GM18507 (cell line): ENCODE results near the gene ACSS1.

ENCODE experiments used
- DNase-seq: peaks from one replicate; pipeline ENCODE4 v3.0.0; 2011; ENCODE audit warnings: low read depth; ENCODE audit not compliant: insufficient read length; ENCODE audit errors: extremely low spot score
- FAIRE-seq: peaks from 2 replicates; lab custom pipeline; 2011; peaks lifted over from hg19 to GRCh38; lab: Jason Lieb, UNC

Gene ACSS1

DNA sequence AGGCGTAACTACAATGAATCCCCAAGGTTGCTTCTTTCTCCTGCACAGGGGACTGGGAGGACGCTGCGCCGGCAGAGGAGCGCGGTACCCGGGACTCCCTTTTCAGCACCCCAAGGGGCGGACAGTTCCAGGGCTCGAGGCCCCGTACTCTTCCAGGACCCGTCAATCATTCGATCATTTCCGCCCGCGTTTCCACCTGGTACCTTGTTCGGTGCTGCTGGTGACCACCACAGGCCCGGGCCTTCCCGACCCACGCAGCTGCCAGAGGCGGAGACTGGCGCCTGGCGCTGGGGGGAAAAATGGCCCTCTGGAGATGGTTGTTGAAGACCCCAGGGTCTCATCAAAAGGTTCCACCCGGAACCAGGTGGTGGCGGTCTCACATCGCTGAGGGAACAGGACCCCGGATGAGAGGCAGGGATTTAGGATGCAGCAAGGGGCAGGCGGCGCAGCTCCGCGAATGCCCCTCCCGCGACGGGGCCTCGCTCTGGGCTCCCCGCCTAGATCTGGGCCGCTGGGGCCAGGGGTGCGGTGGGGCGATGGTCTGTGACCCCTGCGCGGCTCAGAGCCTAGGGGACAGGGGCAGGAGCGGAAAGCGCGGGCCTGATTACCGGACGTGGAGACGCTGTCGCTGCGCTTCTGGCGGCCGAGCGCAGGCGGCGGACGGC lies 23.3 kb upstream of the ACSS1 start:
- FAIRE-seq (no peak), DNase-seq (no peak)

DNA sequence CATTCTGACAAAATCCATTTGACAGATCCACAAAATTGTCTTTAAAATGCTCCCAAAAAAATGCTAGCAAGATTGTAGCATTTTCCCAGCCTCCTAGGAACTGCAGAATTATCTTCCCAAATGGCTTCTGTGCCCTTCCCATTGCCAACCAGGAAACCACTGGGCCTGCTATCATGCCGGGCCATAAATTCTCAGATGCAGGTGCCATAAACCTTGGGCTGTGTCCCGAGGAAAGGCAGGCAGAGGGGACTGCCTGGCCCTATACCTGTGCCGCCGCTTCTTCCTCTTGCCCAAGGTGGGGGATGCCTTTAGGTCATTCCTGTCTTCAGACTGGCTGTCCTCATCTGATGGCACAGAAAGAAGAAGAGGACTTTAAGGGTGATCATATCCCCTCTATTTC lies 21.2 kb upstream of the ACSS1 start:
- FAIRE-seq, result no peak
- DNase-seq, result no peak

DNA sequence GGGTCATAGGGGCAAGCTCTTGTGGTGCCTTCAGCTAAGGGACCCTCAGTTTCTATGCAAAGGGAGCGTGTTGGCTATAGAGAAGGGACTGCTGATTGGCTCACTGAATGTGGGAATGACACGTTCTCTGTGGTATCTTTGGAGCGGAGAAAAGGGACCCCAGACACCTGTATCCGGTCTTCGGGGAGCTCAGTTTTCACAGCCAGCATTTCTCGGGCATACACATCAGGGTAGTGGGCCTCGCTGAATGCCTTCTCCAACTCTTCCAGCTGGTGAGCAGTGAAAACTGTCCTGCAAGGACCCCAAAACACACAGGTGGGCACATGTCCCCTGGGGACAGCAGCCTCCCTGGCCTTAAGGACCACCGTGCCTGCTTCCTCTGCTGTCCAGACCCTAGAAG lies 20.7 kb upstream of the ACSS1 start:
- no peak for FAIRE-seq

DNA sequence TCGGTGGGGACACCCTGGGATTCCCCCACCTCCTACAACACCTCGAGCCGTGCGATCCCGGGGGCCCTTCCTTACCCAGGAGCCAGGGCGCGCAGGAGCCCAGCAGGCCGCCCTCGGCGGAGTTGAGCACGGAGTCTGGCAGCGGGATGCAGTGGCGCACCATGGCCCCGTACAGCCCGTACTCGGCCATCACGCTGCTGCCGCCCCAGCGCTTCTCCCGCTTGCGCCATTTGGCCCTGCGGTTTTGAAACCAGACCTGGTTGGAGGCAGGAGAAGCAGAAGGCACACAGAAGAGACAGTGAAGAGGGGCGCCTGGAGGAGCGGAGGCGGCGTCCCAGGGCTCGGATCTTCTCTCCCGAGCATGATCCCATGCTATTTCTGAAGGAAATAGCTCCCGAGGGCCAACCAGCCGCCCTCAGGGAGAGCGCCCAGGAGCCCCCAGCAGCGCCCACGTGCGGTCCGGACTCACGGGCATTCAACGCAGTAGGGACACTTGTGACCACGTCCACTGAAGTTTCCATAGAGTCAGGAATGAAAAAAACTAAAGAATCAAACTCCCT lies 19.8 kb upstream of the ACSS1 start:
- no peak for FAIRE-seq
- no peak for DNase-seq

More for the DNA sequence above, 20.7 kb upstream of the ACSS1 start:
- DNase-seq, result no peak

DNA sequence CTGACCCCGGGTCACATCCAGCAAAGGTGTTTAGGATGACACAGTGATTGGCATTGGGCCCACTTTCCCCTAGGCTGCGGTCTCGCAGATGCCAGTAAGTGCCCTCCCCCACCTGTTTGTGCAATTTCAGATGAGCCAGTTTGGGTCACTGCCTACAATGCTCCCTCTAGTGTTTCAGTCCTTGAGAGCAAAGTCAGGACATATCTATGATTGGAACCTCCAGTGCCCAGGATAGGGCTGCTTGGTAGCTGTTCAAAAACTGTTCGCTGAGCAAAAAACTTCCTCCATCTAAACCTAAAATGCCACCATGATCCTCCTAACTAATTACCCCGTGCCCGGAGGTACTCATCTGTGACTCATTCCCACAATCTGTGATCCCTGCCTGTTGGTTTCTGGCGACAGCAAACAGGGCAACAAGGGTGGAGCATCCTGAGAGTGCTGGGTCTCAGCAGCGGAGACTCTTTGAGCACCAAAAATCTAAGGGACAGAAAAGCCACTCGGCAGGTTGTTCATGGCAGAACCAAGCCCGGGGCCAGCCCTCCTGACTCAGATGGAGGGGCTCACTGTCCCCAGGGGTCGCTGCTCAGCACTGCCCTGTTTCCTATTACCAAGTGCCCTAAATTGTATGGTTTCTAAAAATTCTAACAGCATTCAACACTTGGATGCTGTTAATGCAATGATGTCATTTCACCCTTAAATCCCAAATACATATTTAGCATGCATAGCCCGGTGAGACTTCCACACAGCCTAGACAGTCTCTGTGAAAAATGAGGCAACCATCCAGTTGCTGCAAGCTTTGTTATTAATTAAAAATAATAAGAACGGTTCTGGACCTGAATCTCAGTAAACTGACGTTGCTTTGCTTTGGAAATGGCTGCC lies 19.0 kb upstream of the ACSS1 start:
- DNase-seq (no peak), FAIRE-seq (no peak)

DNA sequence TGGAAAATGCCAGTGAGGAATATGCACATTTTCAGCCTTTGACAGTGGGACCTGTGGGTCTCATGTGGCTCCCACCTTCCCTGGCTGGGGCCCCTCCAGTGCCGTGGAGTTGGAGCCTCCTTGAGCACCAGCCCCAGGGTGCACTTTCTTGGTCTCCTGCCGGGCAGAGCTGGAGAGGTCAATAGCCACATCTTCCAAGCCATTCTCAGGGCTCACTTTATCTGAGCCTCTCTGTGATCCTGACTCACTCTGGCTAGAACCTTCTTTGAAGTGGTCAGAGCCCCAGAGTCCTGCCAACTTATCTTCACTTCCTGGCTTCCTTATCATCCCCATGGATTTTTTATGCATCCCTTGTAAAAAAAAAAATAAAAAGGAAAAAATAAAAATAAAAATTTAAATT lies 18.3 kb upstream of the ACSS1 start:
- FAIRE-seq (no peak), DNase-seq (no peak)

DNA sequence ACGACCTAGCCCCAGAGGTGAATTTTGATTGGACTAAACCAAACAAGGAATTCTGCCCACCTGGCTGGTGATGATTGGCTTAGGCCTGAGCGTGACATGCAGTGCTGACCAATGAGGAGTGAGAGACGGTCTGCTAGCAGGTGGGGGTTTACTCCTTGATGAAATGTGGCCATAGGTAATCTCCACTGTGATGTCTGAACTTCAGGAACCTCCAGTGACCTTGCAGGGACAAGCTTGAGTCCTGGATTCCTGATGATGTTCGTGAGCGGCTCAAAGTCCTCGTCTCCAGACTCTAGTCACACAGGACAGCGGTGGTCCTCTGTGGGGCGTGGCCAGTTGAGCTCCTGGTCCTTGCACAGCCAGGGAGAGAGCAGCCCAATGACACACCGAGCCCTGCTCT lies 15.6 kb upstream of the ACSS1 start:
- DNase-seq, result no peak
- no peak for FAIRE-seq

DNA sequence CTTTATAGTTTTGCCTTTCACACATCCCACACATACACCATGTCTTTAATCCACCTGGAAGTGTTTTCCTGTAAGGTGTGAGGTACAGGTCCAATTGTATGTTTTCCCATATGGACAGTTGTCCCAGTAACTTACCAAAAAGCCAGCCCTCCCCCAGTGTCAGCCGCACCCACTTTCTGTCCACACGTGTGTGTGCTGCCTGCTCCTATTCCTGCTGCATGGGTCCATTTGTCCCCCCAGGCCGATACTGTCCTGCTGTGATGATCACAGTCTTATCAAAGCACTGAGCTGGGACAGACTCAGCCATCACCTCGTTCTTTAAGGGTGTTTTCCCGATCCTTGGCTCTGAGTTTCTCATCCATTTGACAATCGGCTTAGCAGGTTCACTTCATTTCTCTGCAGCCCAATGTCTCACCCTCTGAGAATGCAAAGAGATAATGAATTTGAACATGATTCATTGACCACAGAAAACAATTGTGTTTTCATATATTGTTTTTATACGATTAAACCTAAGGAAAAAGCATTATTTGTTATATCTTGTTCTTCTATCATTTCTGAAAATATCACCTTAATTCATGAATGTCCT lies 14.4 kb upstream of the ACSS1 start:
- FAIRE-seq (no peak), DNase-seq (no peak)

DNA sequence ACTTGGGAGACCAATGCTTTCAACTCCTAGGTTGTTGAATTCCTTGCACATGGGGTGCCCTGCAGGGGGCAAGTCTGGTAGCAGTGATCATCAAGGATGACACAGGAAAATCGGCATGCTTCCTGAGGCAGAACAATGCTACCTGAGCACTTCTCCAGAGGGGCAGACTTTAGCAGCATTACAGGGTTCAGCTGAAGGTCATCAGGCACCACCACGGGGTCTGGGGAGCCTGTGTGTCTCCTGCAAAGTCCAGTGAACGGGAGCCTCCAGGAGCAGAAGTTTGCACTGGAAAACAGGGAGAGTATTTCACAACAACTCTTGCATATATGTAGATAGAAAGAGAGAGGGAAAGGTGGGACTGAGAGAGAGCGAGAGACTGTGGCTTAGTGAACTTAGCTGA lies 13.8 kb upstream of the ACSS1 start:
- DNase-seq (no peak), FAIRE-seq (no peak)

DNA sequence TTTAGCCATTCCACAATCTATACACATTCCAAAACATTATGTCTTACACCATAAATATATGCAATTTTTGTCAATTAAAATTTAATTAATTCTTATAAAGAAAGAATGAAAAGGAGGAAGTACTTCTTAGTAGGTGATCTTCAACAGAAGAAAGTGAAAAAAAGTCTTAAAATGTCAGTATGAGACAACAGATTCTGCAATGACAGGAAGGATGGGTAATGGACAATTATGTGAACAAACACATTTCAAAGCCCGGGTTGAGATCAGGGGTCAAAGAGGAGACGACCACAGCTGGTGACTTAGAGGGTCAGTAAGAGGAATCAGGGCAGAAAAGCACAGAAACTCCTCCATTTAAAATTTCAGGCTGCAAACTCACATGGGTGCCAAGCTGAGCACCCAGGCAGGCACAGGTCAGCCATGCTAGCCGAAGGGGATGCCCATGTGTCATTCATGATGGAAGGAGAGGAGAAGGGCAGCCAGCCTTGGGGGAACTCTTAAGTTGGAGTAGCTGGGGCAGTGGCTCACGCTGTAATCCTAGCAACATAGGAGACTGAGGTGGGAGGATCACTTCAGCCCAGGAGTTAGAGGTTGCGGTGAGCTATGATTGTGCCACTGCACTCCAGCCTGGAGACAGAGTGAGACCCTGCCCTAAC lies 13.0 kb upstream of the ACSS1 start:
- no peak for DNase-seq
- no peak for FAIRE-seq

DNA sequence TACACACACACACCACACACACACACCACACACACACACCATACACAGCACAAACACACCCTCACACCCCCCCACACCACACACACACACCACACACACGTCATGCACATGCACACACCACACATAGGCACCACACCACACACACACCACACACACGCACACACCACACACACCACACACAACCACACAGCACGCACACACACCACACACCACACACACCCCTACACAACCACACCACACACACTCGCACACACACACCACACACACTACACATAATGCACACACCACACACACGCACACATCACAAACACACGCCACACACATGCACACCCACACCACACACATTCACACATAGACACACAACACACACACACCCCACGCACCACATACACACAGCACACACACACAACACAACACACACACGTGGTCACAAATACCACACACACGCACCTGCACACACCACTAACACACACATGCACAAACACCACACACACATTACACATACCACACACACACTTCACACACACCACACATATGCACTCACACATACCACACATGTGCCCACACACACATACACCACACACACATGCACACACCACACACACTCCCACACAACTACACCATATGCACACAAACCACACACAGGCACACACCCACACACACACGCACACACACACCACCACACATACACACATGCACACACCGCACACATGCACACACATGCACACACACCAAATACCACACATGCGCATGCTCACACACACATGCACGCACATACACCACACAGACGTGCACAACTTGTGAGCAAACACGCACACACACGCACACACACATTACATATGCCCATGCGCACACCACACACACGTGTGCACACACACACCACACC lies 9.4 kb upstream of the ACSS1 start:
- no peak for FAIRE-seq
- no peak for DNase-seq

DNA sequence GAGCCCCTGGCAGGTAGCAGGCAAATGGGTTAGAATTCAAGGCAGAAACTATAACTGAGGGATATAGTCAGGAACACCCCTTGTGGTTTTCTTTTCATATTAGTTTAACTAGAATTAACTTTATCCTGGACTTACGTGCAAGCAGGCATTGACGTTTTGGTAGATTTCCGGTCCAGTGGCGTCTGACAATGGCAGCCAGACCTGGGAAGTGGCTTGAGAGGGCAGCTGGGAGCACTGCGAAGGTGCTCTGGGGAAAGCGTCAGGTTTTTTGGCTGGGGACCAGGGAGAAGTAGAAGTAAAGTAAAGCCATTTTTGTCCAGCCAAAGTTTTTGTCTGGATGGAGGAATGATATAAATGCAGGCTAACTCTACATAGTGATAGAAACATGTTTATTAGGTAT lies 8.4 kb upstream of the ACSS1 start:
- DNase-seq, result no peak
- FAIRE-seq, result no peak

DNA sequence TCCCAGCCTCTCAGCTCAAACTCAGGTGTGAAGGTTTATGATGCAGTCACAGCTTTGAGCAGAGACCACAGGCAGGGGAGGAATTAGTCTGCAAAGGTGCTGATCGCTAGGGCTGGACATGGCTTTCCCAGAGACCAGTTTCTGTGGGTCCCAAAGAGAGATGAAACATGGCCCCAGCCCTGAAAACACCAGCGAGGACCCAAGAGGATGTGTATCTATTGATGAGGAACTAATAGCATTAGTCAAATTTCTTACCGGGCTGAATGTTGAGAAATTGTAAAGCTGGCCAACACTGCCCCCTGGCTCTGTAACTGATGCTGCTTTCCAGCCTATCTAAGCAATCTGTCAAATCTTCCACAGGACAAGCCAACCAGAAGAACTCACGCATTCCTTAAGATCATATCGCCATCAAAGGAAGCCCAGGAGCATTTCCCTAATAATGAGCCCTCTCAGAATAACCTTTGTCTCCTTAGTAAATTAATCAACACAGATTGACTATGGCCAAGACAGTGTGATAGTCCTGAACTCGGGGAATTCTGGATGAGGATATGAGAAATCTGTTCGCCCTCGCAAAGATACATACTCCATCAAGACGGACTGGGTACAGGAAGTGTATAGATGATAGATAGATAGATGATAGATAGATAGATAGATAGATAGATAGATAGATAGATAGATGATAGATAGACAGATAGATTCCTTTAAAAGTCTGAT lies 7.8 kb upstream of the ACSS1 start:
- FAIRE-seq, result peak; percentile 81
- DNase-seq, result no peak

DNA sequence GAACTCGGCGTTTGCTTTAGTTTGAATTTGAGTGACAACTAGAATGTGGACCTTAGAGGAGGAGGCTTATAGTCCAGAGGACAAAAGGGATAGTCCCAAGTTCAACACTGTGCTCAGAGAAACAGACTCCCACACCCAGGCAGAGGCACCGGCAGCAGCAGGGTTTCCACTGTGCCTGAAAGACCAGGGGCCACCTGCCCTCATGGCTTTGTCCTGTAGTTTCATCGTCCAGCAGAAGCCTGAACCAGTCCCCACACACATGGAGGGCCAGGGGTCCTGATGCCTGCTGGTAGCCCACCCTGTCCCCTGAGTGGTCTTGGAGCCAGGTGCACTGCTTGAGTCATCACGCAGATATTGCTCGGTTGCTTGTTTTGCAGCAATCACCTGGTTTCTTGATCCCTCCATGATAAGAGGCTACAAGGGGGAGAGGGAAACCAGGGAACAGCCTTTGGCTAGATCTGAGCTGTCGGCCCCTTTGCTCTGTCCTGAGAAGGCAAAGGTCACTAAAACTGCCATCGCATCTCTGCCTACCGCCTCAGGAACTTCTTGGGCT lies 7.2 kb upstream of the ACSS1 start:
- FAIRE-seq, result no peak

DNA sequence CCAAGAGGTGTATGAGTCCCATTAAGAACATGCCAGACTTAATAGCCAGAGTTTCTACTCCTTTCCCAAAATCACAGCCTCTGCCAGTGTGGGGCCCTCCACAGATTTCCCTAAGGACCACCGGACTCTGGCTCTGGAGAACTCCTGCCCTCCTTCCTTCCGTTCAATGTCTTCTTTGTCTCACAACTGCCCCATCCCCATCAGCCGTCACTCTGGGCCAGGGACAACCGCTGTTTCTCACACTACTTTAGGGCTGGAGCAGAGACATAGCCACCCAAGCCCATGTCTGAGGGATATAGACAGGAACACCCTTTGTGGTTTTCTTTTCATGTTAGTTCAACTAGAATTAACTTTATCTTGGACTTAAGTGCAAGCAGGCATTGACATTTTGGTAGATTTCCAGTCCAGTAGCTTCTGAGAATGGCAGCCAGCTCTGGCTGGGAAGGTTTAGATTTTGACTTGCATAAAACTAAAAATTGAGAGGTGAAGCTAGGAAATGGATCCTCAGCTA lies 6.7 kb upstream of the ACSS1 start:
- DNase-seq (no peak), FAIRE-seq (no peak)

More for the DNA sequence above, 7.2 kb upstream of the ACSS1 start:
- no peak for DNase-seq

DNA sequence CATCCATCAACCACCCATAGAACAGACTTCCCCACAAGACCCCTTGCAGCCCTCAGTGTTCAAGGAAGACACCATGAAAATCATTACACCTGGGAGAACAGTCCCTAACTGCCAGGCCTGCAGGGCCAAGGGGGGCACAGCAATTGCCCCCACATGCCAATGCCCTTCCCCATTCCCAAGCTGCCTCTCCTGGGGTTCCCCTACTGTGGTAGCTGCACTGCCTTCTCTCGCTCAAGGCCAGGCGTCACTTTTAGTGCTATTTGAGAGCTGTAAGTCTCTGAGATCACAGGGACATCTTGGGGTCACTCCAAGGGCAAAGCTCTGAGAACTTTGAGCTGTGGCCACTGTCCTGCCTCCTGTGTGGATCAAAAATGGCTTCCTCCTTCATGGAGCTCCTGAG lies 6.0 kb upstream of the ACSS1 start:
- DNase-seq, result no peak
- no peak for FAIRE-seq

DNA sequence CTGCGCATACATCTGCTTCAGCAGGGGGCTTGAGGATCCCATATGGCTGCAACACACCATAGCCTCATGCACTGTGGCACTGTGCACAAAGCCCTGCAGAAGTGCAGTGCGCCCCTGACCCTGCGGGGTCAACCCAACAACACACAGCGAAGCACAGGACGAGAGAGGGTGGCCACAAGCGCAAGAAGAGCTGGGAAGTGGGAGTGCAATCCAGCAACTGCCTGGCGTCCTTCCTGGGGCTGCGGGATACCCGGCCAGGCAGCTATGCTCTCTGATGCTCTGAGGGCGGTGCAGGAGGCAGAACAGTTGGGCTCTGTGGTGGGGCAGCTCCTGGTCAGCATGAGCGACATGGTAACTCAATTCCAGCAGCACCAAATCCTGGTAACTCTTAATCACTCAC lies 5.6 kb upstream of the ACSS1 start:
- DNase-seq (no peak), FAIRE-seq (no peak)

DNA sequence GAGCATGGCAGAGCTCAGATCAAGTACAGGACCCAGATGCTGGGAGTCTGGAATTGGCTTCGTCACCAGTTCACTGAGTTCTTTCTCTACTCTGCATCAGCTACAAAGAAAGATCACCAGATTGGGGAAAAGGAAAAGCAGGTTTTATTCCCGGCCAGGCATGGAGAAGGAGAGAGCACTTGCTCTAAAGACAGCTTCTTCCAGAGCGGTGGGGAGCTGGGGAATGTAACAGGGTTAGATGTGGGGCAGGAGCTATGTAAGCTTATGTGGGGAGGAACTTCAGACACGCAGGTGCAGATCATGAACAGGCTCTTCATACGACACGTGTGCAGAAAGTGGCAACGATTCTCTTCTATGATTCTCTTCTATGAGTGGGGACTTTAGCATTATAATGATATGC lies 4.9 kb upstream of the ACSS1 start:
- no peak for DNase-seq
- FAIRE-seq, result no peak
